Posterior vena cava (tissue), 2 donors: Measurements from ENCODE around the gene LYRM9. TPM values are rescaled to one million over a fixed set of nuclear protein-coding genes. Genes with fewer than 3 reads are reported as not detected.
"Not testable (repeated sequence)": the region's sequence is repeated elsewhere in the genome, so short reads cannot be mapped to it uniquely, and the experiment has no call there.

Experiments used
- DNase-seq: peaks from one replicate; pipeline ENCODE4 v3.0.0-alpha.2; 2020; ENCODE audit warnings: low spot score
- intact Hi-C, 2 donors: fragments of 100-400 bp; cut with DNase I; formaldehyde crosslinking; loops; one replicate each; pipeline versions ENCODE4 v1.14.1 to v1.14.2; 2022 to 2023
- total RNA-seq, 2 donors: library from RNA; stranded (reverse); fragmentation: NEBNext Ultra II Directional; extraction: Animal tissue kit (Norgen Biotek cat#: 25700); gene quantifications; one replicate each; pipeline ENCODE4 v1.2.1, GENCODE V29; 2021
- donor health status: DM: yes; HTN: yes; CAD: no.
- donor health status: DM: yes; HTN: yes; CAD: no.

Gene LYRM9
- total RNA-seq, 2 donors from 2014 or later = 6.0 to 7.8 TPM

DNA sequence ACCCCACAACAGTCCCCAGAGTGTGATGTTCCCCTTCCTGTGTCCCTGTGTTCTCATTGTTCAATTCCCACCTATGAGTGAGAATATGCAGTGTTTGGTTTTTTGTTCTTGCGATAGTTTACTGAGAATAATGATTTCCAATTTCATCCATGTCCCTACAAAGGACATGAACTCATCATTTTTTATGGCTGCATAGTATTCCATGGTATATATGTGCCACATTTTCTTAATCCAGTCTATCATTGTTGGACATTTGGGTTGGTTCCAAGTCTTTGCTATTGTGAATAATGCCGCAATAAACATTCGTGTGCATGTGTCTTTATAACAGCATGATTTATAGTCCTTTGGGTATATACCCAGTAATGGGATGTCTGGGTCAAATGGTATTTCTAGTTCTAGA, 19.1 kb upstream of the LYRM9 start:
- DNase-seq, intact Hi-C loops: not testable (repeated sequence)

DNA sequence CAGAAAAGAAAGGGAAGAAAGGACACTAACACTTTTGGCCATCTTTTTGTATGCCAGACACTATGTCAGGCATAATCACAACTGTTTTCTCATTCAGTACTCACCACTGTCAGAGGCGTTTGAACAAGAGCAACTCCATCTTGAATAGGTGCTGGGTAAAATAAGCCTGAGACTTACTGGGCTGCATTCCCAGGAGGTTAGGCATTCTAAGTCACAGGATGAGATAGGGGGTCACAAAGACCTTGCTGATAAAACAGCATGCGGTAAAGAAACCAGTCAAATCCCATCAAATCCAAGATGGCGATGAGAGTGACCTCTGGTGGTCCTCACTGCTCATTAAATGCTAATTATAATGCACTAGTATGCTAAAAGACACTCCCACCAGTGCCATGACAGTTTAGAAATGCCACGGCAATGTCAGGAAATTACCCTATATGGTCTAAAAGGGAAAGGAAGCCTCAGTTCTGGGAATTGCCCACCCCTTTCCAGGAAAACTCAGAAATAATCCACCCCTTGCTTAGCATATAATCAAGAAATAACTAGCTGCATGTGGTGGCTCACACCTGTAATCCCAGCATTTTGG, 14.9 kb upstream of the LYRM9 start:
- intact Hi-C loops = no loop called here
- no peak for DNase-seq

DNA sequence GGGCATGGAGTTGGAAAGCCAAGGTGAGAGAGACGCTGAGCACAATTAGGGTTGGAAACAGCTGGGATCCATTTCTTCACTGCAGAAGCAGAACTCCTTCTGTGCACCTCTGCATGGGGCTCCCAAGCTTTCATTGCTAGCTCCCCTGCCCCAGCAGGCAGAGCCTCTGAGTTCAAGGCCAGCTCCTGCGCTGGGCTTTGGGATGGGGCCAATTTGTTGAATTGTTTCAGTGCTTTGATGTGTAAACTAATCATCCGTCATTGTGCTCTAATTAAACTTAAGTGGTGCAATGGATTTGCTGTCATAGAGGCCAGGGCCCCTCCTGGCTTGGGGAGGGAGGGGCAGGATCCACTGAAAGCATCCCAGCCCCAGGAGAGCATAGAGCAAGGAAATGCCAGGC, 13.5 kb upstream of the LYRM9 start:
- no peak for DNase-seq
- intact Hi-C loops = no loop called here

DNA sequence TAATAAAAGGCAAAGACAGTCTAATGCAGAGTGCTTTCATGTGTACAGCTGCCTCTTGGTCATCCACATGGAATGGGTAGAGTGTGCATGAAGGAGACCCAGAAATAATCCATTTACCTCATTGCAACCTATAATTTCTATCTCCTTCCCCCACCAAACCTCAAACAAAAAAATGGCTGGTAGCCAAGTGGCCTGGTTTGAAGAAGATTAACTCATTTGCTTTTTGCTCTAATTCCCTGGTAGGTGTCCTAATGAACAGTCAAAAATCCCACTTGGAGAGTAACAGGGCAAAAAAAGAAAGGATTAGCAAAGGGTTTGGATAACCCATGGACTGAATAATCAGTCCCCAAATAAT, 13.0 kb upstream of the LYRM9 start:
- no peak for DNase-seq

DNA sequence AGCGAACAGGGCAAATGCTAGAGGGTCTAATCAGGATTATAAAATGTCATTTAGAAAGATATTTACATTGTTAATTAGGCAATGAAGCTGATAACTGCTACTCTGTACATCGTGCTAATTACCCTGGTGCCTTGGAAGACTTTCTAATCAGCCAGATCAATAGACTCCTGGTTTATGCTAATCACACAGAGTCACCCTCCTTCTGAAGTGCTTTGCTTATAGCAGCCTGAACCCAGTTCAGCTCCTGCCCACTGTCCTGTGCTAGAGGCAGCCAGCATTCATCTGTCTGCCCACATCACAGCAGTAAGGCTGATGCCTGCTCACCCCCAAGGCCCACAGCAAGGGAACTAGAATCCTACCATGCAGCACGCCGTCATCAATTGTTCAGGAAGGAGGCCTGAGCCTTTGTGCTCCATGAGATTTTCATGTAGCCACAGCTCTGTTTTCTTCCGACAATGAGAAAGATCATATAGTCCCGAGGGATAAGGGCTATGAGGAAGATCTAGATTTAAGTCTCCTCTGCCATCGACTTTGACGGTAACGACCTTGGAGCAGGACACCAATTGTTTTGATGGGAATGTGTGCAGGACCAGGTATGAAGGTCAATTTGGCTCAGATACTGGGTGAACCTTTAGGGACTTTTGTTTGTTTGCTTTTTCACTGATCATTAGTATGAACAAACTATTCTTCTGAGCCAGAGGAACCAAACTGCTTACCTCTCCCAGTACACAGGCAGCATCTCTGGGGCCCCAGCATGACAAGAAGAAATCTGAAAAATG, 12.5 kb upstream of the LYRM9 start:
- DNase-seq = no peak
- intact Hi-C loops = no loop called here

More for the DNA sequence above, 13.0 kb upstream of the LYRM9 start:
- intact Hi-C loops = no loop called here

DNA sequence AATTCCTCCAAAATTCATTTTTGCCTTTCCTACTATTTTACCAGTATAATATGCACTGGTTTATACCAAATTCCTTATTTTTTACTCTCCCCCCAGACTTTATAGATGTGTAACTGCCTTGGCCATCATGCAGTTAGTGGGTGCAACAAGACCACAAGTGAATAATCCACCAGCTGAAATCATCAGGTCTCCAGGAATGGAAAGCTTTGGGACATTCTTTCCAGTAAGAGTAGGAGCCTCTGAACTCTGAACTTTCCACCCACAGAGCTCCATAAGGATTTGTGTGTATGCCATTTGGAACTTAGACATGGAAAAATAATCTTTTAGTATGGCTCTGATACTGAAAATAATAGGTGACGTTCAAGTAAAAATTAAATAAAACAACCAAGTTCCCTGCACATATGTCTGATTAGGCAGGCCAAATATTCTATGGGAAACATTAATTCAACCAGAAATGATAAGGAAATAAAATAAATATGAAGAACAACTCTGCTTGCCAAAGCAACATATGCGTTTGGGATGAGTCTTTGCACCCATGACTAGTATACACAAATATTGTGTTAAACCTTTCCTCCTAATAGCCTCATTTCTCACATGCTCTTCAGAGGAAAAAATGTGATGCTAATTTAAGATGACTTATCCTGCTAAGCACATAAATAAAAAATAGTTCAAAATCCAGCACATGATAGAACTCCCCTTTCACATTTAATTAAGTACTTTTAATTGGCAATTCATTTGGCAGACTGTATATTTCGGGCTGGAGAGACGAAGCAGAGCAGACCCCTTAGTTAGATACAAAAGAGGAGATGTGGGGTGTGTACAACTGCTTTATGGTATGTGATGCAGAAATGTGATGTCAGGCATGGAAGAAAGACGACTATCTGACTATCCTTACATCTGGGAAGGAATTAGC, 11.6 kb upstream of the LYRM9 start:
- intact Hi-C loops = no loop called here
- DNase-seq = no peak

DNA sequence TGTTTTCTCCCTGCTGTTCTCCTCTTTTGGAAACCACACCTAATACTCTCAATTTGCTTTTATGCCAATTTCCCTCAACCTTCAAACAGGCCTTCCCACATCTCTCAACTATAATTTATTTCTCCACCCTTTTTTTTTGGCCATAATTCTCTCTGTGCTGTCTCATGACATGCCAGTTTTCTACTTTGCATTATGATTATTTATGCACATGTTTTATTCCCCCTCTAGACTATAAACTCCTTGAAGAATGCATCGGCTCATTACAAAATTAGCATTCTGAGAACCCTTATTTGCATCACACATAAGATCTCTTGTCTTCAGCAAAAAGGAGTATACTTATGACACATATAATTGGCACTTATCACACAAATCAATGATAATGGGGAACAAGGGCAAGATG, 10.9 kb upstream of the LYRM9 start:
- DNase-seq = no peak
- intact Hi-C loops = no loop called here

DNA sequence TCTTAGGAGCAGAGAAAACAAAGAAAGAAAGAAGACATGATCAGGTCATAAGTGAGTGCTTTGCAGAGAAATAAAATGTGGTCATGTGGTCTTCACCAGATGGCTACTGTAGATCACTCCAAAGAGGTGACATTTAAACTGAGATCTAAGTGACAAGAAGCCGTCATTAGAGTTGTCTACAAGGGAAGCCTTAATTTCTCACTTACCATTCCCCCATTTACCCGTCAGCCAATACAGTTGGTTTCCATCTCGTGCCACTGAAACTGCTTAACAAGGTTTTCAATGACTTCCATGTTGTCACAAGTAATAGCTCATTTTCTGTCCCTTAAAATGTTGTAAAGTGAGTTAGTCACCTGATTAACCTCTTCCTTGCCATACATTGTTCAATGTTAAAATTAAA, 6.4 kb upstream of the LYRM9 start:
- intact Hi-C loops = loop anchor here in 1 of 2 donors (10.0 kb wide), 1 partner anchor 275 kb away; no protein-coding TSS in a partner anchor
- no peak for DNase-seq

DNA sequence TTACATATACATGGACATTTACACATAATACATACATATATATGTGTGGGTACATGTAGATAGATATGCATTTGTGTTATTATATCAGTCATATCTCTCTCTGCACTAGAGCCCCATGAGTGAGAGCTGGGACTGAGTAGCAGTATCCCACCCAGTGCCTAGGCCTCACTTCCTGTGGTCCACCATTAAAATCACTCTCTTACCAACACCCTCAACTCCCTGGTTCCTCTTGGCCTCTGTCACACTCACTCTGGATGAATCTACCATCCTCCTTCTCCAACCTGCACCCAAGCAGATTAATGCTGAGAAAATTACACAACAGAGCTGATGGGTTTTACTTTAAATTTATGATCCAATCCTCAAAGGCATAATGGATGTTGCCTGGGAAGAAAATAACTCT, 4.9 kb upstream of the LYRM9 start:
- intact Hi-C loops = loop anchor here in 1 of 2 donors (10.0 kb wide), 1 partner anchor 277 kb away; no protein-coding TSS in a partner anchor
- DNase-seq = no peak

DNA sequence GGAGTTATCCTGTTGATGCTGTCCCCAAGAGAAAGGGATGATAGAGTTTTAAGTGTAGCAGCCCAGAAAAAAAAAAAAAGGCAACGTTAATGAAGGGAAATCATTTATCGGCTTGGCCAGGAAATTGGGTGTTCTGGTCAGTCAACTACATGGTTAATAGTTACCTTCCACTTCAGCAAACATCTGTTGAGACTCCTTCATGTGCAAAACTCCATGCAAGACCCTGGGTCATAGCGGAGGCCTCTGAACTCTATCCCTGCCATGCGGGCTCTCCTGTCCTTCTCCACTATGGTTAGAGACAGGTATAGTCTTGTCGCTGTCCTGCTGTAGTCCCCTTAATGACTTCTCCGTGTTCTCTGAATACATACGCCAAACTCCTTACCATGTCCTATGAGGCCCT, 3.5 kb upstream of the LYRM9 start:
- no peak for DNase-seq
- intact Hi-C loops = loop anchor here in 1 of 2 donors (10.0 kb wide), 1 partner anchor 278 kb away; no protein-coding TSS in a partner anchor

DNA sequence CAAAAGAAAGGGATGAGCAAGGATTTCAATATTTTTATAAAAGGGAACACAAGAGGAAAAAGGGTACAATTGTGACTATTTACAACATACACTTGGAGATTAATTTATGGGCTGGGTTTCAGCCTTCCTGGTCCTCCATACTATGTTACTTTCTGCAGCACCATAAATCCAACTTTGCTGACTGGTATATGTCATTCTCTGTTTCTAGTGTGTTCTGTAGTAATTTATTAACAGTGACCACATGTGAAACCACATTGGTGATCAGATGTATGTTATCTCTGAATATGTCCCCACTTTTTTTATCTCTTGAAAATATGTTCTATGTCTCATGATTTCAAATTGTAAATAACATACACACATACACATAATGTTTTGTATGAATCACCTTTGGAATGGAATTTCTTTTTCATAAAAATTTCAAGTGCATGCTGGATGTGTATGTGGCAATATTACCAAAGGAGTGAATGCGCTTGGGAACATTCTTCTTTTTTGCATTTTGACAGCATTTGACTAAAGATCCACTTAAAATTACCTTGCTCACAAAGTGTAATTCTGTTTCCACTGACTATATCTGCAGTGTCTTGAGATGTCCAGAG, 2.9 kb upstream of the LYRM9 start:
- DNase-seq = no peak
- intact Hi-C loops = loop anchor here in 1 of 2 donors (10.0 kb wide), 1 partner anchor 279 kb away; no protein-coding TSS in a partner anchor

DNA sequence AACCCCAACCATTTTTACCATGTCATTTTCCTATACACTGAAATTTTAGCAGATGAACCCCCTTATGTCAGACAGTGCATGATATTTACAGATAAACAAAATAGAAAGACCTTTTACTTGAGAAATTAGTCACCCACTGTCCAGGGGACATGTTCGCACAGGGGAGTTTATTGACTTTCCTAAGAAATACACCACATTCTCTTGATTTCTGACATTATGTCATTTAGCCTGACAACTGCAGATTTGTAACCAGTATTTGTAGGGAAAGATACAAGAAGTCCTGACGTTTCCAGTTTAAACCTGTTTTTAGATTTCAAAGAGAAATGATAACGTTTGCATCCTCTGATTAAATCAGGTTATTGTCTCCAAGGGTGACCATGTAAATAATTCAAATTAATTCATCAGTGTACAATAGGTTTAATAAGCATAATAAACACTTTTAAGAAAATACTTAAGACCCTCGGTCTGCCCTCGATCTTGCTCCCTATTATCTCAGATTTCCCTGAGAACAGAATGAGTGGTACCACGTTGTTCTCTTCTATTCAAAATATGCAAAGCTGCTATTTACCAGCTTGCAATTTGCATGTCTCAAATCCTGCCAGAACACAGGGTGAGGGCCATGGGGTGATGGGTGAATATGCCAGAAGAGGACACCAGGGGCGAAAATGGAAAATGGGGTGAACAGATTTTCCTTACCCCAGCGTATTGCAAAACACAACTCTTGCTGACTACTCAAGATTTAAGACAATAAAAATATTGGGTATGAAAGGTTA, 2.1 kb upstream of the LYRM9 start:
- intact Hi-C loops = loop anchor here in 1 of 2 donors (10.0 kb wide), 1 partner anchor 279 kb away; no protein-coding TSS in a partner anchor
- DNase-seq = no peak

DNA sequence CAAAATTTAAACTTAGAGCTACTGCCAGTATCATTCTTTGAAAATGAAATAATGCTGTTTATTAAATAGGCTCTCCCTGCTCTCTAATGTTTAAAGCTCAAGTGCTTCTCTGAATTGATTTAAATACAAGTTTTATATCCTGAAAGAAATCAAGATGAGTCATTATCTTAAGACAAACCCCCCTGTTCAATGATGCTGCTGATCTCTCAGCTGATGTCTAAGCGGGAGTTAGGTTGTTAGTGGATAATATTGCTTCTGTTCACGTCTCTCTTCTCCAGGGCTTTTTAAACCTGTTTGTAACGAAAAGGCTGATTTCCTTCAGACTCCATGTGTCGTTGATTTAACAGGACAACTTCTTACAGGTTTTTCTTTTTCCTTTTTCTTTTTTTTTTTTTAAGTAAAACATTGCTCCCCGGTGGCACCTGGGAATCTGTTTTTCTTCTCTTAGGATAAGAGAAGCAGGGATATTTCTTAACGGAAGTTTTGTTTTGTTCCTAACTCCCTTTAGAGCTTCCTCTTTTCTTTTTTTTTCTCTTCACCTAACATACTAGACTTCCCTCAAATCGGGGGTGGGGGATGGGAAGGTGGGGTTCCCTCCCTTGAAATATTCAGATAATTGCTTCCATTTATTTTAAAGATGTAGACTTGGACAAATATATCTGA, 807 bp upstream of the LYRM9 start:
- intact Hi-C loops = loop anchor here in 1 of 2 donors (10.0 kb wide), 1 partner anchor 281 kb away; no protein-coding TSS in a partner anchor
- DNase-seq = no peak

DNA sequence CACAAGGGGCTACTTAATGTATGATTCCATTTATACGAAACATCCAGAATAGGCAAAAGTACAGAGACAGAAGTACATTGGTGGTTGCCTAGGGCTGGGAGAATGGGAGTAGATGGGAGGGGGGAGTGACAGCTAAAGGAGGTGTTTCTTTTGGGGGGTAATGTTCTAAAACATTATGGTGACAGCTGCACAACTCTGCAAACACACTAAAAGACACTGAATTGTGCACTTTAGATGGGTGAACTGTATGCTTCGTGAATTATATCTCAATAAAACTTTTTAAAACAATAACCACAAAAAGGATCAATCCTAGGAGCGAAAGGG, 661 bp downstream of the LYRM9 start:
- intact Hi-C loops = loop anchor here in 1 of 2 donors (10.0 kb wide), 1 partner anchor 282 kb away; no protein-coding TSS in a partner anchor

DNA sequence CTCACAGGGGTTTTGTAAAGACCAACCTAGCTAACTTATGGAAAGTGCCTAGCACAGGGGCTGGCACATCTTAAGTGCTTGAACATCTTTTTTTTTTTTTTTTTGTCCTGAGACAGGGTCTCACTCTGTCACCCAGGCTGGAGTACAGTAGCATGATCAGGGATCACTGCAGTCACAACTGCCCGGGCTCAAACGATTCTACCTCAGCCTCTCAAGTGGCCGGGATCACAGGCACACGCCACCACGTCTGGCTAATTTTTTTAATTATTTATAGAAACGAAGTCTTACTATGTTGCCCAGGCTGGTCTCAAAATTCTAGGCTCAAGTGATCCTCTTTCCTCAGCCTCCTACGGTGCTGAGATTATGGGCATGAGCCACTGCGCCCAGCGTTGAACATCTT, 1.3 kb downstream of the LYRM9 start:
- intact Hi-C loops = loop anchor here in 1 of 2 donors (10.0 kb wide), 1 partner anchor 283 kb away; no protein-coding TSS in a partner anchor
- DNase-seq = no peak

More for the DNA sequence above, 661 bp downstream of the LYRM9 start:
- no peak for DNase-seq

DNA sequence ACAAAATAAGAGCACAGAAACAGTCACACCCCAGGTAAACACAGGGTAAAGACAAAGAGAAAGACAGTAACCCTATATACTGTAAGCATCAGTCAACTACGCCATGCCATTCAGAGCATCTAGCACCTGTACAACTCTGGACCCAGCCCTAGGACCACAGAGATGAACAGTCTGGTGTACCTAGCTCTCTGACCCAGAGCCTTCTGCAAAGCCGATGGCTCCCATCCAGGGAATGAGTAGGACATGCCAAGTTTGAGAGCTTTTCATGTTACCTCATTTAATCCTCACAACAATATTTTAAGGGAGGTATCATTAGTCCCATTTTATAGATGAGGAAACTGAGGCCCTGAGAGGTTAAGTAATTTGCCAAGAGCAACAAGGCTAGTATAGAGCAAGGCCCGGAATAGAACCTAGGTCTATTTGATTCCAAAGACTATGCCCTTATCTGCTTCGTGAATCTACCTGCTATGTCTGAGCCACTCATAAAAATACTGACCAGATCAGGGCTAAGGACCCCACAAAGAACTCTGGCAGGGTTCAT, 3.4 kb downstream of the LYRM9 start:
- intact Hi-C loops = loop anchor here in 1 of 2 donors (10.0 kb wide), 1 partner anchor 285 kb away; no protein-coding TSS in a partner anchor
- no peak for DNase-seq

DNA sequence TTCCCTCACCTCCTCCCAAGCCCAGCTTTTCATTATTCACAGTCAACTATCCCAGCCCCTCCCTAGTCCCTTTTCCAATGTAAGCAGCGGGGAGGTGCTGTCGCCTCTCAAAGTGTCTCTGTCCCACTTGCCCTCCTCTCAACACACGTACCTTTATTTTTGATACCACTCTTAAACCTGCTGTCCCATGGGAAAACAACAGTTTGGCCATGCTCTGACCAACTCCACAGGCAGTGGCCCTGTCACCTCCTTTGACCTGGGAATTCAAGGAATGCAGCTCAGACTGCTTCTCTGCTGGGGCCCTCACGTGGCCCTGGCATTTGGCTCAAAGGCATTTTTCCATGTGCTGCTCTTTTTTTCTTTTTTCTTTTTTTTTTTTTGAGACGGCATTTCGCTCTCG, 4.2 kb downstream of the LYRM9 start:
- no peak for DNase-seq
- intact Hi-C loops = no loop called here

DNA sequence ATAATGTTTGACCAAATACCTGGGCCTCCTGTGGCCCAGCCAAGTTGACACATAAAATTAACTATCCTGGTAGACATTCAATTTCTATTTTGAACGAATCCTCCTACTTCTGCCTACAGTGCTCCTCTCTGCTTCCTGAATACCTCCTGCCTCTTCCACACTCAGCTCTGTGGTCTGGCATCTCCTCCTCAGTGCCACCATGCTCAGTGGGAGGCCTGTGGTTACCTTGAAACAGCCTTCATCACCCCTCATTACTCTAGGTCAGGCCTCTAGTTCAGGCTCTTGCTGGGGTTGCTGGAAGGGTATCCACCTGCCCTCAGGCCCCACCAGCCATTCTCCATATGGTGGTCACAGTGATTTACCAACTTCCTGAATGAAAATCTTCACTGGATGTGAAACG, 5.1 kb downstream of the LYRM9 start:
- DNase-seq = no peak
- intact Hi-C loops = no loop called here
